CD4-positive, alpha-beta T cell treated with Interleukin-6 for 4 hours (primary cell): ENCODE measurements around the gene ZBTB18.

Source experiments
- DNase-seq: peaks from one replicate; pipeline ENCODE4 v3.0.0-alpha.2; 2020; ENCODE audit warnings: mixed read lengths

Gene ZBTB18

GRCh38 chr1:244064621-244065020, 13.5 kb downstream of the ZBTB18 start:
- no peak for DNase-seq

- DNase-seq = no peak
These were observed 14.1 kb downstream of the ZBTB18 start for GRCh38 chr1:244065063-244065793.

- no peak for DNase-seq
These were observed 14.9 kb downstream of the ZBTB18 start for GRCh38 chr1:244065960-244066388.

GRCh38 chr1:244066954-244067716, 16.1 kb downstream of the ZBTB18 start:
- DNase-seq = no peak

GRCh38 chr1:244067893-244068292, 16.8 kb downstream of the ZBTB18 start:
- no peak for DNase-seq

GRCh38 chr1:244068567-244068966, 17.5 kb downstream of the ZBTB18 start:
- no peak for DNase-seq

GRCh38 chr1:244069326-244069898, 18.3 kb downstream of the ZBTB18 start:
- DNase-seq = no peak

GRCh38 chr1:244074559-244075171, 23.6 kb downstream of the ZBTB18 start:
- peak; percentile 79 for DNase-seq

- no peak for DNase-seq
These were observed 24.2 kb downstream of the ZBTB18 start for GRCh38 chr1:244075247-244075722.

- DNase-seq = no peak
These were observed 25.7 kb downstream of the ZBTB18 start for GRCh38 chr1:244076740-244077139.

- DNase-seq = peak; percentile 33
These were observed 26.6 kb downstream of the ZBTB18 start for GRCh38 chr1:244077473-244078220.

GRCh38 chr1:244080343-244080929, 29.4 kb downstream of the ZBTB18 start:
- DNase-seq = no peak

- DNase-seq = no peak
These were observed 31.9 kb downstream of the ZBTB18 start for GRCh38 chr1:244082969-244083368.

- no peak for DNase-seq
These were observed 32.4 kb downstream of the ZBTB18 start for GRCh38 chr1:244083383-244083943.

GRCh38 chr1:244084763-244085162, 33.7 kb downstream of the ZBTB18 start:
- DNase-seq = no peak

GRCh38 chr1:244085891-244086290, 34.8 kb downstream of the ZBTB18 start:
- no peak for DNase-seq

GRCh38 chr1:244087021-244087560, 36.0 kb downstream of the ZBTB18 start:
- DNase-seq = no peak

- DNase-seq = no peak
These were observed 36.5 kb downstream of the ZBTB18 start for GRCh38 chr1:244087611-244088010.

- no peak for DNase-seq
These were observed 37.1 kb downstream of the ZBTB18 start for GRCh38 chr1:244088161-244088560.

GRCh38 chr1:244089561-244089960, 38.5 kb downstream of the ZBTB18 start:
- DNase-seq = no peak

- no peak for DNase-seq
These were observed 39.6 kb downstream of the ZBTB18 start for GRCh38 chr1:244090645-244091044.
